ENCODE measurements around the gene CKMT1B. TPM values are rescaled to one million over a fixed set of nuclear protein-coding genes. Genes with fewer than 3 reads are reported as not detected.
"Not testable (repeated sequence)": the region's sequence is repeated elsewhere in the genome, so short reads cannot be mapped to it uniquely, and the experiment has no call there.

Gene CKMT1B
- total and polyA plus RNA-seq, 8 donors = 0.10 to 11.3 (median 0.51) TPM; not detected in 1

GRCh38 chr15:43618700-43619099 is 24.9 kb downstream of the CKMT1B start, which contains the start of gene STRC:
TSS of gene STRC (minus strand) at chr15:43618800. CDS start at chr15:43618722, 78 bp downstream.
- ATAC-seq; DNase-seq; H3K9me3 ChIP-seq; intact Hi-C loops (cut with DNase I); H3K36me3 ChIP-seq; H3K4me3 ChIP-seq; H3K4me1 ChIP-seq; H3K27ac ChIP-seq: not testable (repeated sequence)
- peaks cover 0 to 17% of the 10 kb centered on the region in 2 donors for H3K27me3 ChIP-seq

DNA sequence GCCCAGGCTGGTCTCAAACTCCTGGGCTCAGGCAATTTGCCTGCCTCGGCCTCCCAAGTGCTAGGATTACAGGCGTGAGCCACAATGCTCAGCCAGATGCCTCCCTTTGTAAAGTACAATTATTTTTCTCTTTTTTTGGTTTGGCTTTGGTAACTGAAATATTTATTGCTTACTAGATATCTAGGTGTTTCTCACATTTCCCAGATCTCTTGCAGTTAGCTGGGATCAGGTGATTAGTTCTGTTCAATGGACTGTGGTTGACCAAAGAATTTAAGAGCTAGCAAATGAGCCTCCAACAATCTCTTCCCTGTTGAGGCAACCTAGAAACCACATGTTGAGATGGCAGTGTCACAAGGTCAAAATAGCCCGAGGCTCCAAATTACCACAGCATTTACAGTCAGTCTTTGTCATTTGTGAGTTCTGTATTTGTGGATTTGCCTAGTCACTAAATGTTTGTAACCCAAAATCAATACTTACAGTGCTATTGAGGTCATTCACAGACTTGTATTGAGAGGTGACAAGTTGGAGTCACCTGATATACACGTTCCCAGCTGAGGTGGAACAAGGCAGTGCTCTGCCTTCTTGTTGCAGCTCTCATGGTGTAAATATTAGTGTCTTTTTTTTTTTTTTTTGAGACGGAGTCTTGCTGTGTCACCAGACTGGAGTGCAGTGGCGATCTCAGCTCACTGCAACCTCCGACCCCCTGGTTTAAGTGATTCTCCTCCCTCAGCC is 28.4 kb downstream of the CKMT1B start:
- intact Hi-C loops (cut with DNase I); ATAC-seq; H3K36me3 ChIP-seq; H3K9me3 ChIP-seq; DNase-seq; H3K27ac ChIP-seq; H3K4me1 ChIP-seq; H3K4me3 ChIP-seq: not testable (repeated sequence)
- H3K27me3 ChIP-seq = peaks cover 0 to 31% of the 10 kb centered on the region in 2 donors

DNA sequence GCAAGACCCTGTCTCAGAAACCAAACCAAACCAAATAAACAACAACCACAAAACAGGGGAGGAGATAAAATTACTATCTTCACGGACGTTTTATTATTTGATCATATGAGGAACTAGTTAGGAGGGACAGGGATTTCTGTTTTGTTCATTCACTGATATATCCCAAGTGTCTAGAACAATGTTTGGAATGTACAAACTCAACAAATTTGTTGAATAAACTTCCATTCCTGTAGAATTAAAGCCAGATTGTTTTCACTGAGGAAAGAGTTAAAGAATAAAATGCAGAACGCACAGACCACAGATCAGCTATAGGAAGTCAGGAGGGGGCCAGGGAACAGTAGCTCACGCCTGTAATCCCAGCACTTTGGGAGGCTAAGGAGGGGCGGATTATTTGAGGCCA is 31.3 kb downstream of the CKMT1B start:
- TF ChIP-seq, protein P1, sequence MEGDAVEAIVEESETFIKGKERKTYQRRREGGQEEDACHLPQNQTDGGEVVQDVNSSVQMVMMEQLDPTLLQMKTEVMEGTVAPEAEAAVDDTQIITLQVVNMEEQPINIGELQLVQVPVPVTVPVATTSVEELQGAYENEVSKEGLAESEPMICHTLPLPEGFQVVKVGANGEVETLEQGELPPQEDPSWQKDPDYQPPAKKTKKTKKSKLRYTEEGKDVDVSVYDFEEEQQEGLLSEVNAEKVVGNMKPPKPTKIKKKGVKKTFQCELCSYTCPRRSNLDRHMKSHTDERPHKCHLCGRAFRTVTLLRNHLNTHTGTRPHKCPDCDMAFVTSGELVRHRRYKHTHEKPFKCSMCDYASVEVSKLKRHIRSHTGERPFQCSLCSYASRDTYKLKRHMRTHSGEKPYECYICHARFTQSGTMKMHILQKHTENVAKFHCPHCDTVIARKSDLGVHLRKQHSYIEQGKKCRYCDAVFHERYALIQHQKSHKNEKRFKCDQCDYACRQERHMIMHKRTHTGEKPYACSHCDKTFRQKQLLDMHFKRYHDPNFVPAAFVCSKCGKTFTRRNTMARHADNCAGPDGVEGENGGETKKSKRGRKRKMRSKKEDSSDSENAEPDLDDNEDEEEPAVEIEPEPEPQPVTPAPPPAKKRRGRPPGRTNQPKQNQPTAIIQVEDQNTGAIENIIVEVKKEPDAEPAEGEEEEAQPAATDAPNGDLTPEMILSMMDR (IDR thresholded peaks at IDR 0.05) = no peak
- Histone ChIP-seq H3K27me3 (peaks cover 0 to 23% of the 10 kb centered on the region in 2 donors), H3K36me3 (no peaks in the 10 kb centered on the region), H3K4me3 (no peak overlapping the region), H3K27ac (no peak overlapping the region), H3K9me3 (no peaks in the 10 kb centered on the region), H3K4me1 (no peaks in the 10 kb centered on the region)
- ATAC-seq (no peak), DNase-seq (no peak)
- intact Hi-C loops (cut with DNase I) = no loop called here

- ATAC-seq; H3K9me3 ChIP-seq; H3K4me1 ChIP-seq; H3K36me3 ChIP-seq; H3K27ac ChIP-seq; DNase-seq; H3K4me3 ChIP-seq; intact Hi-C loops (cut with DNase I): not testable (repeated sequence)
- peaks cover 0 to 21% of the 10 kb centered on the region in 2 donors for H3K27me3 ChIP-seq
These were observed 33.1 kb downstream of the CKMT1B start for GRCh38 chr15:43626937-43627336.

- H3K4me3 ChIP-seq; DNase-seq; H3K36me3 ChIP-seq; ATAC-seq; intact Hi-C loops (cut with DNase I); H3K4me1 ChIP-seq; H3K27me3 ChIP-seq; H3K27ac ChIP-seq; H3K9me3 ChIP-seq: not testable (repeated sequence)
These were observed 44.8 kb downstream of the CKMT1B start for GRCh38 chr15:43638464-43639204.

Other genes starting within 250 kb of the CKMT1B start
- 10 to 100 TPM; 19.9 to 25.5 TPM for gene ZSCAN29, start 223.0 kb upstream of the CKMT1B start, total RNA-seq
- gene ZSCAN29, start 223.0 kb upstream of the CKMT1B start, polyA plus RNA-seq (ENCODE audit: insufficient read length in 6 of 6) = 10 to 100 TPM; 32.2 to 36.1 (median 34.6) TPM
- gene TUBGCP4, start 222.9 kb upstream of the CKMT1B start, total RNA-seq = 10 to 100 TPM; 18.5 to 20.8 TPM
- 10 to 100 TPM; 23.9 to 29.0 (median 28.1) TPM for gene TUBGCP4, start 222.9 kb upstream of the CKMT1B start, polyA plus RNA-seq (ENCODE audit: insufficient read length in 6 of 6)
- 10 to 100 TPM; 32.7 to 42.4 TPM for gene TP53BP1, start 100.9 kb upstream of the CKMT1B start, total RNA-seq
- gene TP53BP1, start 100.9 kb upstream of the CKMT1B start, polyA plus RNA-seq (ENCODE audit: insufficient read length in 6 of 6) = 100 to 1,000 TPM in 2 of 6 donors, 10 to 100 TPM in 4; 85.9 to 112 (median 95.5) TPM
- gene MAP1A, start 76.4 kb upstream of the CKMT1B start, total RNA-seq = 10 to 100 TPM; 12.7 to 13.4 TPM
- gene MAP1A, start 76.4 kb upstream of the CKMT1B start, polyA plus RNA-seq (ENCODE audit: insufficient read length in 6 of 6) = 1 to 10 TPM; 6.4 to 9.4 (median 8.5) TPM
- gene PPIP5K1, start 3.8 kb upstream of the CKMT1B start, total RNA-seq = 10 to 100 TPM; 28.6 to 35.7 TPM
- 10 to 100 TPM; 20.2 to 30.6 (median 26.6) TPM for gene PPIP5K1, start 3.8 kb upstream of the CKMT1B start, polyA plus RNA-seq (ENCODE audit: insufficient read length in 6 of 6)
- gene STRC, start 24.8 kb downstream of the CKMT1B start, total RNA-seq = under 1 TPM; 0.15 to 0.29 TPM
- 1 to 10 TPM in 3 of 6 donors, under 1 TPM in 3; 0.67 to 1.3 (median 0.88) TPM for gene STRC, start 24.8 kb downstream of the CKMT1B start, polyA plus RNA-seq (ENCODE audit: insufficient read length in 6 of 6)
- 1 to 10 TPM; 2.8 to 4.0 TPM for gene CATSPER2, start 54.8 kb downstream of the CKMT1B start, total RNA-seq
- 10 to 100 TPM in 2 of 6 donors, 1 to 10 TPM in 4; 7.5 to 10.6 (median 9.4) TPM for gene CATSPER2, start 54.8 kb downstream of the CKMT1B start, polyA plus RNA-seq (ENCODE audit: insufficient read length in 6 of 6)
- gene CKMT1A, start 99.8 kb downstream of the CKMT1B start, total RNA-seq = 10 to 100 TPM in 1 of 2 donors, 1 to 10 TPM in 1; 6.2 to 16.8 TPM
- under 1 TPM in 4 of 6 donors, not detected in 2; 0.18 to 0.49 (median 0.40) TPM for gene CKMT1A, start 99.8 kb downstream of the CKMT1B start, polyA plus RNA-seq (ENCODE audit: insufficient read length in 6 of 6)
- 100 to 1,000 TPM; 518 to 633 TPM for gene PDIA3, start 152.4 kb downstream of the CKMT1B start, total RNA-seq
- gene PDIA3, start 152.4 kb downstream of the CKMT1B start, polyA plus RNA-seq (ENCODE audit: insufficient read length in 6 of 6) = 100 to 1,000 TPM; 426 to 576 (median 504) TPM
- gene ELL3, start 182.9 kb downstream of the CKMT1B start, total RNA-seq = 10 to 100 TPM in 1 of 2 donors, 1 to 10 TPM in 1; 4.4 to 14.5 TPM
- 1 to 10 TPM; 4.8 to 8.7 (median 6.1) TPM for gene ELL3, start 182.9 kb downstream of the CKMT1B start, polyA plus RNA-seq (ENCODE audit: insufficient read length in 6 of 6)
- 1,000 to 10,000 TPM in 1 of 2 donors, 100 to 1,000 TPM in 1; 930 to 1,311 TPM for gene SERF2, start 198.3 kb downstream of the CKMT1B start, total RNA-seq
- gene SERF2, start 198.3 kb downstream of the CKMT1B start, polyA plus RNA-seq (ENCODE audit: insufficient read length in 6 of 6) = 100 to 1,000 TPM; 501 to 612 (median 552) TPM
- gene SERINC4, start 206.2 kb downstream of the CKMT1B start, total RNA-seq = under 1 TPM; 0.10 to 0.12 TPM
- under 1 TPM in 2 of 6 donors, not detected in 4; 0.22 to 0.31 TPM for gene SERINC4, start 206.2 kb downstream of the CKMT1B start, polyA plus RNA-seq (ENCODE audit: insufficient read length in 6 of 6)
- 10 to 100 TPM in 1 of 2 donors, 1 to 10 TPM in 1; 9.2 to 14.1 TPM for gene HYPK, start 206.6 kb downstream of the CKMT1B start, total RNA-seq
- gene HYPK, start 206.6 kb downstream of the CKMT1B start, polyA plus RNA-seq (ENCODE audit: insufficient read length in 6 of 6) = 10 to 100 TPM; 11.7 to 28.1 (median 17.6) TPM
- 10 to 100 TPM; 21.9 to 22.5 TPM for gene MFAP1, start 230.7 kb downstream of the CKMT1B start, total RNA-seq
- gene MFAP1, start 230.7 kb downstream of the CKMT1B start, polyA plus RNA-seq (ENCODE audit: insufficient read length in 6 of 6) = 10 to 100 TPM; 47.3 to 58.6 (median 54.2) TPM
- gene WDR76, start 233.0 kb downstream of the CKMT1B start, total RNA-seq = 10 to 100 TPM in 1 of 2 donors, 1 to 10 TPM in 1; 8.6 to 13.4 TPM
- 10 to 100 TPM; 15.0 to 23.1 (median 16.9) TPM for gene WDR76, start 233.0 kb downstream of the CKMT1B start, polyA plus RNA-seq (ENCODE audit: insufficient read length in 6 of 6)